Measurements from ENCODE around the gene HMGCS2.

HMGCS2 gene

DNA sequence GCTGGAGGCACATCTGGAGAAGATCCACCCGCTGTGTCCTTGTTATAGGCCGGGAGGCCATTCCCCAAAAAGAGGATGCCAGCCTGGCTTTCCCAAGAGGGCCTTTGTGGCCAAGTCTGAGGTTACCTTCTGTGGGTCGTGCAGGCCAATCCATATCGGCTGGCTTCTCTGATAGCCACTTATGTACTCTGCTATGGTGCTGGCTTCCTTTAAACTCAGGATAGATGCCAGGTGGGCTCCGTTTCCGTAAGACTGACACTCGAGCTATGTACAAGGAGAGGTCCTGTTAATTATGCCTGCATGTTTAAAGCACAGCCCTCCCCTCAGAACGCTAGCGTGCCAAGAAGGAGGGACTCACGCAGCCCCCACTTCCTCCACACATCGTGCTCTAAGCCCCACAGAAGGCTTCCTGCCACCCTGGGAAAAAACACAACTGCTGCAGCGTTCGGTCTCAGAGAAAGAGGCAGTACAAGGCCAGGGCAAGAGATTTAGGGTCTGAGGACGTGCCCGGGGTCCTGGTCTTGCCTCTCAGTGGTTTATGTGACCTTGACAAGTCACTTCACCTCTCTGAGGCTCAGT is 31.0 kb upstream of the HMGCS2 start:
- no peak overlapping the region for H3K4me3 ChIP-seq (ENCODE audit: control insufficient read depth, low read depth, low read length)
- no peak for DNase-seq (ENCODE audit: low read depth)
- no peak for TF ChIP-seq CTCF (conservative IDR thresholded peaks at IDR 0.05; ENCODE audit: control insufficient read depth, insufficient read depth, low read depth, low read length)

GRCh38 chr1:119799003-119799402 is 30.3 kb upstream of the HMGCS2 start:
- DNase-seq (ENCODE audit: low read depth), result no peak
- no peak for TF ChIP-seq CTCF (conservative IDR thresholded peaks at IDR 0.05; ENCODE audit: control insufficient read depth, insufficient read depth, low read depth, low read length)
- H3K4me3 ChIP-seq (ENCODE audit: control insufficient read depth, low read depth, low read length), result no peak overlapping the region

DNA sequence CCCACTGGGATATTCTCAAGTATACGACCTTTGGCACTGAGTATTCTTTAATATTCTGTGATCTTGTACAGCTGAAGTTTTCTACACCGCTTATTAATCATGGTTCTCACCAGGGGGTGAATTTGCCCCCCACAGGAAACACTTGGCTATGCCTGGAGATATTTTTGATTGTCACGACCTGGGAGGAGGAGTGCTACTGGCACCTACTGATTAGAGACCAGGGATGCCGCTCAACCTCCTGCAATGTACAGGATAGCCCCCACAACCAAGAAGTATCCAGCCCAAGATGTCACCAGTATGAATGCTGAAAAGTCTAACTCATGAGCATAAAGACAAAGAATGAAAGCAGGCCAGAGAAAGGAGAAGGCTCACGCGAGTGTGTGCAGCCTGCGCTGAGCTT is 28.9 kb upstream of the HMGCS2 start:
- no peak overlapping the region for H3K4me3 ChIP-seq (ENCODE audit: control insufficient read depth, low read depth, low read length)
- no peak for TF ChIP-seq CTCF (conservative IDR thresholded peaks at IDR 0.05; ENCODE audit: control insufficient read depth, insufficient read depth, low read depth, low read length)
- DNase-seq (ENCODE audit: low read depth), result no peak

GRCh38 chr1:119797162-119797561 is 28.5 kb upstream of the HMGCS2 start:
- no peak for DNase-seq (ENCODE audit: low read depth)
- H3K4me3 ChIP-seq (ENCODE audit: control insufficient read depth, low read depth, low read length), result no peak overlapping the region
- TF ChIP-seq CTCF (conservative IDR thresholded peaks at IDR 0.05; ENCODE audit: control insufficient read depth, insufficient read depth, low read depth, low read length), result no peak

DNA sequence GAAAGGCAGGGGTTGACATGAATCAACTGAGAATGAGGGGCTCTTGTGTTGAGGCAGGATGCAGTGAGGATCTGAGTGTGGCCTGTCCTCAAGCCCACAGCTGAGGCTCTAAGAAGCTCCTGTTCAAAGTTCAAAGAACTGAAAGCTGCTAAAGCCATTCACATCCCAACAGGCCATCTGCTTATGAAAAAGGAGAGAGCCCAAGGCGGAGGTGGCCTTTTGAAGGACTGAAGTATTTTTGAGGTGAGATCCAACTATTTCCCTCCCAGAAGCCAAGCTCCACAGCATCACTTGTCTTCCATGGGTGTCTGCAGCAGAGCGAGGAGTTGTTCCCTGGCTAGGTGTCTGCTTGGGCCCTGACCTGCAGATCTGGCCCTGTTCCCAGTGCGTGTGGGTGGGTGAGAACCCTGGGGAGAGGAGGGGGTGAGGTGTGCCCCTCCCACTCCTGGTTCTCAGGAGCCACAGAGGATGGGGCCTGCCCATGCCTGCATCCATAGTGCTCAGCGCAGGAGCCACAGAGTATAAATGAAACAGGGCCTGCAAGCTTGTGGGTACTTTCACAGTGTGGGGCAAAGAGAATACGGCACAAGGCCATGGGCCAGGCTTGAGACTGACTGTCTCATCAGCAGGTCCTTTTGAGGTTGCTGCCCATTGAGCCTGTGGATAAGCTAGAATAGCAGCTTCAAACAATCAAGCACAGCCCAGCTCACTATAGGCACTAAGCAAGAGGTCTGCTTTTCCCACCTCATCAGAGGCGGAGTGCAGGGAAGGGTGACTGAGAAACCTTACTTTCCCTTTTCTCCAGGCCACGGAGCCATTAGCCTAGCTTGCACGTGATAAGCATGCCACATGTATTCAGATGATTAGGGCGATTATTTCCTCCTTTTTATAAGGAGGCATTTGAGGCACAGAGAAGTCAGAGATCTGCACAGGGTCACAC is 26.8 kb upstream of the HMGCS2 start:
- DNase-seq (ENCODE audit: low read depth), result no peak
- H3K4me3 ChIP-seq (ENCODE audit: control insufficient read depth, low read depth, low read length), result no peak overlapping the region
- no peak for TF ChIP-seq CTCF (conservative IDR thresholded peaks at IDR 0.05; ENCODE audit: control insufficient read depth, insufficient read depth, low read depth, low read length)

DNA sequence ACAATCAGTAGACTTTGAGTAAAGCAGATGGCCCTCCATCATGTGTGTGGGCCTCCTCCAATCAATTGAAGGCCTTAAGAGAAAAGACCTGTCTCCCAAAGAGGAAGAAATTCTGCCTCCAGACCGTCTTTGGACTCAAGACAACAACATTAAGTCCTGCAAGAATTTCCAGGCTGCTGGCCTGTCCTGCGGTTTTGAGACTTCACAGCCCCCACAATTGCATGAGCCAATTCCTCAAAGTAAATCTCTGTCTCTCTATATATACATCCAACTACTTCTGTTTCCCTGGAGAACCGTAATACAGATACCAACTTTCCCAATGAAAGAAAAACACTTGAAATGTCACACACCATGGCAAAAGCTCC is 26.2 kb upstream of the HMGCS2 start:
- DNase-seq (ENCODE audit: low read depth), result peak; percentile 23
- no peak overlapping the region for H3K4me3 ChIP-seq (ENCODE audit: control insufficient read depth, low read depth, low read length)
- TF ChIP-seq CTCF (conservative IDR thresholded peaks at IDR 0.05; ENCODE audit: control insufficient read depth, insufficient read depth, low read depth, low read length), result no peak
